Measurements from ENCODE around the gene SLC5A12. TPM values are rescaled to one million over a fixed set of nuclear protein-coding genes. Genes with fewer than 3 reads are reported as not detected.

Gene SLC5A12
- total RNA-seq, 1 donor: 0.36 TPM

- no peaks in the 10 kb centered on the region for H4K20me1 ChIP-seq (ENCODE audit: insufficient read depth, low read length)
- no peaks in the 10 kb centered on the region for H3K36me3 ChIP-seq (ENCODE audit: insufficient read depth, low read length)
- no peak for TF ChIP-seq CTCF (IDR thresholded peaks at IDR 0.05; ENCODE audit: extremely low read depth, low read depth, low read length)
- no peaks in the 10 kb centered on the region for H3K4me1 ChIP-seq (ENCODE audit: insufficient read depth, low read length)
- H3K79me2 ChIP-seq (ENCODE audit: insufficient read depth, low read length): no peaks in the 10 kb centered on the region
- no peak overlapping the region for H3K4me3 ChIP-seq (ENCODE audit: insufficient read depth, low read length)
- no peak overlapping the region for H3K4me2 ChIP-seq (ENCODE audit: insufficient read depth, low read length)
- DNase-seq (ENCODE audit: insufficient read length, low spot score, missing footprints): no peak
- no peaks in the 10 kb centered on the region for H3K9me3 ChIP-seq (ENCODE audit: low read depth, low read length)
- H3K27ac ChIP-seq (ENCODE audit: low read depth, low read length): no peak overlapping the region
- no peak overlapping the region for H2AFZ ChIP-seq (ENCODE audit: low read length)
- no peaks in the 10 kb centered on the region for H3K27me3 ChIP-seq (ENCODE audit: insufficient read depth, low read length)
These were observed 12.8 kb upstream of the SLC5A12 start for GRCh38 chr11:26734691-26735090.

GRCh38 chr11:26731084-26731456 is 9.2 kb upstream of the SLC5A12 start:
- no peaks in the 10 kb centered on the region for H3K4me1 ChIP-seq (ENCODE audit: insufficient read depth, low read length)
- H4K20me1 ChIP-seq (ENCODE audit: insufficient read depth, low read length): no peaks in the 10 kb centered on the region
- TF ChIP-seq CTCF (IDR thresholded peaks at IDR 0.05; ENCODE audit: extremely low read depth, low read depth, low read length): no peak
- no peak overlapping the region for H3K4me2 ChIP-seq (ENCODE audit: insufficient read depth, low read length)
- no peaks in the 10 kb centered on the region for H3K36me3 ChIP-seq (ENCODE audit: insufficient read depth, low read length)
- no peak overlapping the region for H2AFZ ChIP-seq (ENCODE audit: low read length)
- no peak overlapping the region for H3K27ac ChIP-seq (ENCODE audit: low read depth, low read length)
- no peaks in the 10 kb centered on the region for H3K9me3 ChIP-seq (ENCODE audit: low read depth, low read length)
- DNase-seq (ENCODE audit: insufficient read length, low spot score, missing footprints): no peak
- H3K27me3 ChIP-seq (ENCODE audit: insufficient read depth, low read length): peaks cover 5% of the 10 kb centered on the region
- H3K79me2 ChIP-seq (ENCODE audit: insufficient read depth, low read length): no peaks in the 10 kb centered on the region
- H3K4me3 ChIP-seq (ENCODE audit: insufficient read depth, low read length): no peak overlapping the region

- no peak overlapping the region for H3K27ac ChIP-seq (ENCODE audit: low read depth, low read length)
- peaks cover 5% of the 10 kb centered on the region for H3K27me3 ChIP-seq (ENCODE audit: insufficient read depth, low read length)
- H4K20me1 ChIP-seq (ENCODE audit: insufficient read depth, low read length): no peaks in the 10 kb centered on the region
- no peak overlapping the region for H2AFZ ChIP-seq (ENCODE audit: low read length)
- no peak for DNase-seq (ENCODE audit: insufficient read length, low spot score, missing footprints)
- no peaks in the 10 kb centered on the region for H3K79me2 ChIP-seq (ENCODE audit: insufficient read depth, low read length)
- H3K4me1 ChIP-seq (ENCODE audit: insufficient read depth, low read length): no peaks in the 10 kb centered on the region
- TF ChIP-seq CTCF (IDR thresholded peaks at IDR 0.05; ENCODE audit: extremely low read depth, low read depth, low read length): no peak
- H3K9me3 ChIP-seq (ENCODE audit: low read depth, low read length): no peaks in the 10 kb centered on the region
- no peak overlapping the region for H3K4me3 ChIP-seq (ENCODE audit: insufficient read depth, low read length)
- H3K4me2 ChIP-seq (ENCODE audit: insufficient read depth, low read length): no peak overlapping the region
- no peaks in the 10 kb centered on the region for H3K36me3 ChIP-seq (ENCODE audit: insufficient read depth, low read length)
These were observed 8.7 kb upstream of the SLC5A12 start for GRCh38 chr11:26730414-26731083.

- H3K27me3 ChIP-seq (ENCODE audit: insufficient read depth, low read length): peaks cover 5% of the 10 kb centered on the region
- no peak overlapping the region for H2AFZ ChIP-seq (ENCODE audit: low read length)
- H3K4me1 ChIP-seq (ENCODE audit: insufficient read depth, low read length): no peaks in the 10 kb centered on the region
- H4K20me1 ChIP-seq (ENCODE audit: insufficient read depth, low read length): no peaks in the 10 kb centered on the region
- H3K9me3 ChIP-seq (ENCODE audit: low read depth, low read length): no peaks in the 10 kb centered on the region
- no peaks in the 10 kb centered on the region for H3K79me2 ChIP-seq (ENCODE audit: insufficient read depth, low read length)
- peak; percentile 9 for DNase-seq (ENCODE audit: insufficient read length, low spot score, missing footprints)
- no peak overlapping the region for H3K4me3 ChIP-seq (ENCODE audit: insufficient read depth, low read length)
- H3K27ac ChIP-seq (ENCODE audit: low read depth, low read length): no peak overlapping the region
- TF ChIP-seq CTCF (IDR thresholded peaks at IDR 0.05; ENCODE audit: extremely low read depth, low read depth, low read length): no peak
- no peak overlapping the region for H3K4me2 ChIP-seq (ENCODE audit: insufficient read depth, low read length)
- no peaks in the 10 kb centered on the region for H3K36me3 ChIP-seq (ENCODE audit: insufficient read depth, low read length)
These were observed 7.4 kb upstream of the SLC5A12 start for GRCh38 chr11:26729284-26729683.
